NB4 (cell line): ENCODE results near the gene ODR4.

ENCODE experiments used
- POLR2A ChIP-seq: IDR thresholded peaks from 2 replicates; pipeline ENCODE4 v1.6.1; 2011; ENCODE audit warnings: mild to moderate bottlenecking; ENCODE audit not compliant: insufficient read length; ENCODE audit errors: extremely low read depth
- TF ChIP-seq, protein P1 (sequence below): IDR thresholded peaks from one replicate; pipeline ENCODE4 v1.5.1; 2012; ENCODE audit warnings: low read depth, low read length
- TF ChIP-seq, protein P2 (sequence below): IDR thresholded peaks from 2 replicates; pipeline ENCODE4 v1.6.1; 2011; ENCODE audit warnings: low read depth, low read length

DNA sequence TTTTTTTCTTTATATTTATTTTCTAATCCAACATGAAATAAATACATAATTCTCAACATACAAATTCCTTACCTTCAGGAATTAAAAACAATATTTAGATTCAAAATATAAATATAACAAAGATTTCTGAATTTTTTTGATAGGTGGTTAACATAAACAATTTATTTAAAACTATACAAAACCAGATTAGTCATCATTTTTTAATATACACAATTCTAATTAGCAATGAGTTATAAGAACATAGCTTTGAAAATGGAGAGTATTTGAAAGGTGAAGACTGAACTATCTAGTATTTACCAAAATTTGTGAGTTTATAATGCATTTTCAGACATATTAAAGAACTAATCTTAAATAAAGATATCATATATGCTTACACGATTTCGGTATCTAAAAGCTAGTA, 38.1 kb upstream of the ODR4 start:
- no peak for TF ChIP-seq POLR2A
- TF ChIP-seq, protein P1, sequence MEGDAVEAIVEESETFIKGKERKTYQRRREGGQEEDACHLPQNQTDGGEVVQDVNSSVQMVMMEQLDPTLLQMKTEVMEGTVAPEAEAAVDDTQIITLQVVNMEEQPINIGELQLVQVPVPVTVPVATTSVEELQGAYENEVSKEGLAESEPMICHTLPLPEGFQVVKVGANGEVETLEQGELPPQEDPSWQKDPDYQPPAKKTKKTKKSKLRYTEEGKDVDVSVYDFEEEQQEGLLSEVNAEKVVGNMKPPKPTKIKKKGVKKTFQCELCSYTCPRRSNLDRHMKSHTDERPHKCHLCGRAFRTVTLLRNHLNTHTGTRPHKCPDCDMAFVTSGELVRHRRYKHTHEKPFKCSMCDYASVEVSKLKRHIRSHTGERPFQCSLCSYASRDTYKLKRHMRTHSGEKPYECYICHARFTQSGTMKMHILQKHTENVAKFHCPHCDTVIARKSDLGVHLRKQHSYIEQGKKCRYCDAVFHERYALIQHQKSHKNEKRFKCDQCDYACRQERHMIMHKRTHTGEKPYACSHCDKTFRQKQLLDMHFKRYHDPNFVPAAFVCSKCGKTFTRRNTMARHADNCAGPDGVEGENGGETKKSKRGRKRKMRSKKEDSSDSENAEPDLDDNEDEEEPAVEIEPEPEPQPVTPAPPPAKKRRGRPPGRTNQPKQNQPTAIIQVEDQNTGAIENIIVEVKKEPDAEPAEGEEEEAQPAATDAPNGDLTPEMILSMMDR = no peak
- TF ChIP-seq, protein P2, sequence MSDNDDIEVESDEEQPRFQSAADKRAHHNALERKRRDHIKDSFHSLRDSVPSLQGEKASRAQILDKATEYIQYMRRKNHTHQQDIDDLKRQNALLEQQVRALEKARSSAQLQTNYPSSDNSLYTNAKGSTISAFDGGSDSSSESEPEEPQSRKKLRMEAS = no peak
